Cerebellar nuclear complex (tissue), 1 donor: ENCODE data around the gene FOXO4.
A peak's percentile ranks its signal among the peaks of the same experiment; 100 is the strongest.

Experiments
- DNase-seq, 2 experiments: peaks; one replicate each; lab custom pipeline; 2025; lab: John Stamatoyannopoulos, UW

FOXO4 gene

DNA sequence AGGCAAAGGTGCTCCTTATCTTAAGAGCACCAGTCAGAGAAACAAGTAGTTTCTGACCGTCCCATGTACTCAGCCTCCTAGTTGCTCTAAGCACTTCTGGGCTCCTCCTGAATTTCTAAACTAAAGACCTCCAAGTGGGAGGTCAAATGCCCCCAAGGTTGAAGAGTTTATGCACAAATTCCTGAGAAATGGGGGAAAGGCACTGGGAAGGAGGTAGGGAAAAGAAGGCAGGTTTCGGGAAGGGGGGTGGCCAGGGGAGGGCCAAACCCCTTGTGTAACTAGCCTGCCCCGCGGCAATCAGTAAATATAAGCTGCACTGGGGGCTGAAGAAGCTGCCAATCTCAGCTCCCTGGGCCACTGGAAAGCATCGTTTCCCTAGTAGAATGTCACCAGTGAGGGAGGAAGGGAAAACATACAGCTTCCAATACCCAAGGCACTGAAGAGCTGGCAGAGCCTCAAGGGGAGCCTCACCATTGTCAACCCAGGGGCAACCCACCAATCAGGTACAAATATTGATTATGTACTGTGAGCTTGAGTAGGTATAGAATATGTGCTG, 3.4 kb downstream of the FOXO4 start:
- no peak for DNase-seq

- no peak for DNase-seq
Observed at GRCh38 chrX:71099736-71100135, 4.1 kb downstream of the FOXO4 start.

GRCh38 chrX:71100581-71101505, 5.2 kb downstream of the FOXO4 start:
- DNase-seq: no peak

DNA sequence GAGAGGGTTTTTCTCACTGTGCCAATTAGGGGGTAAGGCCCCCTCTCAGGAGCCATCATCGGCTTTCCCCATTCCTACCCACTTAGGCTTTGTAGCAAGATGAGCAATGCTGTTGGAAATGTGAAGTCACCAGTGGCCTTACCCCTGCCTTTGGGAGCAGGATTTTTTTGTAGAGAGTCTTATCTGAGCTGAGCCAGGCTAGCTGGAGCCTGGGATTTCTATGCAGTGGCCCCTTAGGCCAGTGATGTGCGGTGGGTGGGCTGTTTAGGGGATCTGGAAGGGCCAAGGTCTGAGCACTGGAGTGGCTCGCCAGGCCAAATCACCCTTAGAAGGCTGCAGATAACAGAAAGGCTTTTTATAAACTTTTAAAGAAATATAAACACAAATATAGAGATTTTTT, 6.6 kb downstream of the FOXO4 start:
- no peak for DNase-seq

- no peak for DNase-seq
Observed at GRCh38 chrX:71103110-71103983, 7.7 kb downstream of the FOXO4 start.

- DNase-seq: no peak
Observed at GRCh38 chrX:71105628-71106027, 10.0 kb downstream of the FOXO4 start.

DNA sequence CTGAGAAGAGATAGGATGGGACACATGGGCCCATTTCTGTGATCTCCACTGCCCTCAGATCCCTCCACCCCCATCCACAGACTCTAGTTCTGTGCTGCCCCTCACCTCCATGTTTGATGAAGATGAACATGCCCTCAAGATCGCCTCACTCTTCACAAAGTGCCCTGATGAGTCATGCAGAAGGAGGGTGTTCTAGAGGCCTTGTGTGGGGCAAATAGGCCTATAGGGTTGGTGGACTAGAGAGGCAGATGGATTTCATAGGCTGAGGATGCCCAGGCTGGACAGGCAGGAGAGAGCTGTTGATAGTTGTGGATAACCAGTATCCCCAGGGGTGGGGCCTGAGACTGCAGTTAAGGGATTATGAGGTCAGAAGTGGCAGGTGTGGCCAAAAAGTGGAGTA, 10.8 kb downstream of the FOXO4 start, which contains the start of gene CXorf65:
TSS of gene CXorf65 (minus strand) at position 314 of the 400 bp plus-strand sequence. CDS start at position 130, 184 bp downstream.
- DNase-seq: no peak

- no peak for DNase-seq
Observed at GRCh38 chrX:71107245-71107644, 11.6 kb downstream of the FOXO4 start.

- no peak for DNase-seq
Observed at GRCh38 chrX:71107762-71108360, 12.2 kb downstream of the FOXO4 start.

DNA sequence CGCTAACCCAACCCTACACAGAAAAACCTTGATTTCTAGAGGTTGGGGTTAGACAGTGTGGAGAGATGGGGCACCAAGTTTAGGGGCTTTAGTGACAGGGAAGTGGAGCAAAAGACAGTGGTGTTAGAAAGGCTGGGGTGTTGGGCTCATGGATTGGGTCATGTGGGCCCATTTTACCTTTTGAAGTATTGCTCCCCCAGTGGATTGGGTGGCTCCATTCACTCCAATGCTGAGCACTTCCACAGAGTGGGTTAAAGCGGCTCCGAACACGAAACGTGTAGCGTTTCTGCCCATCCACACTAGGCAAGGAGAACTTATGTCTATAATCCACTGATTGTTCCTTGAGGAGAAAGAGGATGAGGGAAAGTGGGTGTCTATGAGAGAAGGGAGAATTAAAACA, 13.4 kb downstream of the FOXO4 start:
- no peak for DNase-seq

GRCh38 chrX:71111141-71111843, 15.6 kb downstream of the FOXO4 start, which contains the start of gene IL2RG:
Gene IL2RG (minus strand): TSS chrX:71111577. CDS start chrX:71111539, 38 bp downstream.
- DNase-seq: no peak

GRCh38 chrX:71111921-71112431, 16.3 kb downstream of the FOXO4 start:
- DNase-seq: no peak

DNA sequence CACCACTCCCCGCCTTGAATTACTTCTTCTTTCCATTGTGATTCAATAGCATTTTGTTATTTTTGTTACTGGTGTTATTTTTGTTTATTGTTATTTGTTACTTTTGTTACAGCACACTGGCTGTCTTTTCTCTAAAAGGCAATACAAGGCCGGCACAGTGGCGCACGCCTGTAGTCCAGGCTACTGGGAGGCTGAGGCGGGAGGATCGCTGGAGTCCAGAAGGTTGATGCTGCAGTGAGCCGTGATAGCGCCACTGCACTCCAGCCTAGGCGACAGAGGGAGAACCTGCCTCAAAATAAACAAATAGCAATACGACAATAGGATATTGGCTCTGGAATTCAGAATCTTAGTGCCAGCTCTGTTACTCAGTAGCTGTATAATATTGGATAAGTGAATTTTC, 21.7 kb downstream of the FOXO4 start:
- no peak for DNase-seq

DNA sequence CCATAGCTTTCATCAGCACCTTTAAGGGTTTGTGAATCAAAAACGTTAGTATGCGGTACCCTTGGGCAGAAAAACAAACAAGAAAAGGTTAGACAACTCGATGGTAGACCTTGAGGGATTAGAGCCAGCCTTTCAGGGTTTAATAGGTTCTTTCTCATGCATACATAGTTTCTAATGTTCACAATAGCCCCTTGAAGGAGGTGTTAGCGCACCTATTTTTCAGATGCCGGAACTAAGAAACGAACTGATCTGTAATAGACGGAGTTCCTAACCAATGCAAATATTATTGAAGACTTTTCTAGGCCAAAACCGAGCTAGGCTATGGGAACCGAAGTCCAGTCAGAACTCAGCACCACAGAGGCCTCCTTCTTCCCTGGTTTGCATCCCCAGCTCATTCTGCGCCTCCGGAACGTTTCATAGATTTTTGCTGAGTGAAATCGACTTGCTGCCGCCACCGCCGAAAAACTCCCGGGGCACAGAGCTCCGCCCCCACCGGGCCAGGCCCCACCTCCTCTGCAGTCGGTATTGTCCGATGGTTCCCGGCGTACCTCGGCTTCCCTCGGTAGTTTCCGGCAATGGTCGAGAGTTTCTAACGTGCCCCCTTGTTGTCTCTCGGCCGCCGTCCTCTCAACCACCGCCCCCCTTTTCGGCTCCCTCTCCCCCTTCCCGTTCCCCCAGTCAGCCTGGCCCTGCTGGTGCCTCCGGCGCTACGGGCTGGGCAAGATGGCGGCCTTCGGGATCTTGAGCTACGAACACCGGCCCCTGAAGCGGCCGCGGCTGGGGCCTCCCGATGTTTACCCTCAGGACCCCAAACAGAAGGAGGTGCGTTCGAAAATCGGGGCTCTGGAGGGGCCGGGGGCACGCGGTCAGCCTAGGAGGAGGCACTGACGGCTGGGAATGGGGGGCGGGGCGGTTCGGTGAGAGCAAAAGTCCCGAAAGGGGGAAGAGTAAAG, 22.7 kb downstream of the FOXO4 start, which contains the start of gene MED12:
TSS of gene MED12 (plus strand) at position 565 of the 953 bp plus-strand sequence. CDS start at position 724, 159 bp downstream.
- DNase-seq: peak; percentile 13 to 68

- DNase-seq: no peak
Observed at GRCh38 chrX:71118985-71119535, 23.4 kb downstream of the FOXO4 start.

DNA sequence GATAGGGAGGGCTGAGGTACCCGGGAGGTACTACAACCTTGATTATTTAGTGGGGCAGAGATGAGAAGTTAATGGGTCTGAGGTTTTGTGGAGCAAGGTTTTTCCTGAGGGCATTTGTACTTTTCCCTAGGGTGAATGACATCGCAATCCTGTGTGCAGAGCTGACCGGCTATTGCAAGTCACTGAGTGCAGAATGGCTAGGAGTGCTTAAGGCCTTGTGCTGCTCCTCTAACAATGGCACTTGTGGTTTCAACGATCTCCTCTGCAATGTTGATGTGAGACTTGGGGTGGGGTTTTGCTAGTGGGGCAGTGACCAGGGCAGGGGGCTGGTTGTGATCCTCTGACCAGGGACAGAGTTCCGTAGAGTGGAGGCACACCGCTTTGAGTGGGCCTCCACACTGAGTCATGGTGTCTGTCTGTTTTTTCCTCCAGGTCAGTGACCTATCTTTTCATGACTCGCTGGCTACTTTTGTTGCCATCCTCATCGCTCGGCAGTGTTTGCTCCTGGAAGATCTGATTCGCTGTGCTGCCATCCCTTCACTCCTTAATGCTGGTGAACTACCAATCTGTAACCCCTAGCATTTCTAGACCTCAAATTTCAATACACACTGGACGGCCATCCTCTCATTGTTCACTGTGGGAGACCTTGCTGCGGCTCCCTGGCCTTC, 32.6 kb downstream of the FOXO4 start:
- DNase-seq: no peak

- no peak for DNase-seq
Observed at GRCh38 chrX:71128915-71129765, 33.5 kb downstream of the FOXO4 start.

DNA sequence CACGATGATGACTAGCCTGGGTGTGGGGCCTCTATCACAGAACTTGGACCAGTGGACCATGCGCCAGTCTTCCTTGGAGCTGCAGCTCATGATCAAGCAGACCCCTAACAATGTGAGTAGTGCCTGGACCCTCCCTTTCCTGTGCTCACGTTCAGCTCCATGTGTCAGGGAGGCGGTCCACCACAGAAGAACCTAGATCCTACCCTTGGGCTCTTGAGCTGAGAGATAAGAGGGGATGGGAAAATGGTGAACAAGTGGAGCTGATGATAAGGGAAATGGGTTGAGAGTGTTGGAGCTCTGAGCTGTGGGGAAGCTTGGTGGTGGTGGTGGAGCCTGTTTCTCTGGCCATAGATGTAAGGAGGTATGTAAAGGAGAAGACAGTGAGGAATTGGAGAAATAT, 35.9 kb downstream of the FOXO4 start:
- DNase-seq: no peak
